SK-N-SH treated with all-trans-retinoic acid at 6 μM for 48 hours (cell line): Measurements from ENCODE around the gene ITGA5.

Experiments used
- ATAC-seq: fragments of 200-7000 bp; cut with Tn5 transposase; 3 replicates; pipeline ENCODE4 v1.9.1; 2020; ENCODE audit warnings: mild to moderate bottlenecking, moderate library complexity
- ARNTL ChIP-seq: fragments of 450-650 bp; formaldehyde crosslinking; IDR thresholded peaks from 2 replicates; pipeline ENCODE4 v1.5.0; 2020; ENCODE audit warnings: low read depth, mild to moderate bottlenecking, moderate library complexity, borderline replicate concordance
- BACH2 ChIP-seq: fragments of 250-450 bp; sonication (Bioruptor Pico); IDR thresholded peaks from 2 replicates; pipeline ENCODE4 v1.9.0; 2021; ENCODE audit warnings: mild to moderate bottlenecking, borderline replicate concordance
- CSDC2 ChIP-seq: fragments of 250-450 bp; sonication (Bioruptor Pico); IDR thresholded peaks from 2 replicates; pipeline ENCODE4 v1.5.0; 2020; ENCODE audit warnings: mild to moderate bottlenecking, moderate library complexity
- ESRRG ChIP-seq: fragments of 250-450 bp; sonication (Bioruptor Pico); IDR thresholded peaks from 2 replicates; pipeline ENCODE4 v1.6.1; 2021; ENCODE audit warnings: mild to moderate bottlenecking
- ISL1 ChIP-seq: fragments of 250-450 bp; sonication (Bioruptor Pico); IDR thresholded peaks from 2 replicates; pipeline ENCODE4 v2.1.2; 2022; ENCODE audit warnings: mild to moderate bottlenecking, moderate library complexity
- OSR1 ChIP-seq: fragments of 250-450 bp; sonication (Bioruptor Pico); IDR thresholded peaks from 2 replicates; pipeline ENCODE4 v1.8.0; 2022; ENCODE audit warnings: moderate library complexity, mild to moderate bottlenecking, inconsistent platforms
- PPARA ChIP-seq: fragments of 250-450 bp; sonication (Bioruptor Pico); IDR thresholded peaks from 2 replicates; pipeline ENCODE4 v1.5.0; 2020; ENCODE audit warnings: mild to moderate bottlenecking, borderline replicate concordance
- RARB ChIP-seq: fragments of 250-450 bp; sonication (Bioruptor Pico); IDR thresholded peaks from 2 replicates; pipeline ENCODE4 v1.8.0; 2021; ENCODE audit warnings: mild to moderate bottlenecking, moderate library complexity
- SNAI2 ChIP-seq: fragments of 250-450 bp; sonication (Bioruptor Pico); IDR thresholded peaks from 2 replicates; pipeline ENCODE4 v1.5.0; 2020; ENCODE audit warnings: mild to moderate bottlenecking, moderate library complexity
- TCF4 ChIP-seq: fragments of 250-450 bp; sonication (Bioruptor Pico); IDR thresholded peaks from 2 replicates; pipeline ENCODE4 v1.8.0; 2021; ENCODE audit warnings: mild to moderate bottlenecking, moderate library complexity, borderline replicate concordance
- TOX ChIP-seq: fragments of 250-450 bp; sonication (Bioruptor Pico); IDR thresholded peaks from 2 replicates; pipeline ENCODE4 v1.8.0; 2021; ENCODE audit warnings: mild to moderate bottlenecking, moderate library complexity, borderline replicate concordance
- ZC3H10 ChIP-seq: fragments of 250-450 bp; sonication (Bioruptor Pico); IDR thresholded peaks from 2 replicates; pipeline ENCODE4 v1.5.1; 2021; ENCODE audit warnings: mild to moderate bottlenecking, moderate library complexity
- ZFP3 ChIP-seq: fragments of 250-450 bp; sonication (Bioruptor Pico); IDR thresholded peaks from 2 replicates; pipeline ENCODE4 v1.5.0; 2020; ENCODE audit warnings: mild to moderate bottlenecking, moderate library complexity
- ZFP30 ChIP-seq: fragments of 450-650 bp; formaldehyde crosslinking; IDR thresholded peaks from 2 replicates; pipeline ENCODE4 v1.5.0; 2022; ENCODE audit warnings: mild to moderate bottlenecking, moderate library complexity
- ZNF565 ChIP-seq: fragments of 450-650 bp; formaldehyde crosslinking; conservative IDR thresholded peaks from 2 replicates; pipeline ENCODE4 v1.5.0; 2020; ENCODE audit warnings: low read depth, mild to moderate bottlenecking, moderate library complexity
- ZNF70 ChIP-seq: fragments of 450-650 bp; formaldehyde crosslinking; IDR thresholded peaks from 2 replicates; pipeline ENCODE4 v1.5.0; 2020; ENCODE audit warnings: mild to moderate bottlenecking, moderate library complexity
- ZNF8 ChIP-seq: fragments of 450-650 bp; formaldehyde crosslinking; IDR thresholded peaks from 2 replicates; pipeline ENCODE4 v1.5.0; 2020; ENCODE audit warnings: mild to moderate bottlenecking, moderate library complexity
- TF ChIP-seq, protein P1 (sequence below): fragments of 250-450 bp; sonication (Bioruptor Pico); IDR thresholded peaks from 2 replicates; pipeline ENCODE4 v1.5.1; 2021; ENCODE audit warnings: mild to moderate bottlenecking, moderate library complexity
- TF ChIP-seq, protein P2 (sequence below): fragments of 250-450 bp; sonication (Bioruptor Pico); IDR thresholded peaks from 2 replicates; pipeline ENCODE4 v1.8.0; 2021; ENCODE audit warnings: low read depth, mild to moderate bottlenecking, moderate library complexity, borderline replicate concordance
- TF ChIP-seq, protein P3 (sequence below): fragments of 250-450 bp; sonication (Bioruptor Pico); IDR thresholded peaks from 2 replicates; pipeline ENCODE4 v1.5.0; 2020; ENCODE audit warnings: mild to moderate bottlenecking, moderate library complexity
- TF ChIP-seq, protein P4 (sequence below): fragments of 250-450 bp; sonication (Bioruptor Pico); IDR thresholded peaks from 2 replicates; pipeline ENCODE4 v1.8.0; 2020; ENCODE audit warnings: mild to moderate bottlenecking, moderate library complexity, borderline replicate concordance

The ITGA5 gene

DNA sequence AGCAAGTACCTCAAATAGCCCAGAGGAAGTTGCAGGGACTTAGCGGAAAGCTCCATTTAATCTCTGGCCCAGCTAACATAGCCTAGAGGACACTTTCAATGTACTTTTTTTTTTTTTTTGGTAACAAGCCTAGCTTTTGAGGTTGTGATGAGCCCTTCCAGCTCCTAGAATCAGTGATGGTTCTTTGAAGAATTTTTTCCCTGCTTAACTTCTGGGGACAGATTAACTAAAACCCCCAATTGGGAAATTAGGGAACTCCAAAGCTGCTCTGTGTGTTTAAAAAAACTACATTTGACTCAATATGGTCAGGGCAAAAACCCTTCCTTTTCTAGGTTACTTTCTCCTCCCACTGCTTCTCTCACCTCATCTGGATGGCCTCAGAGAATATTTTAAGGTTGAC lies 23.9 kb upstream of the ITGA5 start:
- ATAC-seq: no peak
- TF ChIP-seq ZNF565 (CRISPR knock-in tag) (no peak), ZFP3 (CRISPR knock-in tag) (no peak), ZC3H10 (no peak), ESRRG (CRISPR knock-in tag) (no peak), BACH2 (no peak)

DNA sequence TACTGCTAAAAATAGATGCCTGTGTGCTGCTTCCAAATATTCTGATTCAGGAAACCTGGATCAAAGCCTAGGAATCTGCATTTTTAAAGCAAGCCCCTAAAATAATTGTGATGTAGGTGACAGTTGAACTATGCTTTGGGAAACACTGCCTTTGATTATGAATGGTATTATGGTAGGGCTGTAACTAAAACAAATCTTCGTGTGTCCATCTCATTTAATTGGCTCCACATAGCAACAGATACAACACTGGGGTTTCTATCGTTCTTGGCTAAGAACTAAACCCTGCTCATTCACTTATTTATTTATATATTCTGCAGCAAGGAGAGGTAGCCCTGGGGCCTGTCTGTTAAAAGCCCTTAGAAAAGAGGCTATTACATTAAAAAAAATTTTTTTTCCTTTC lies 23.0 kb upstream of the ITGA5 start:
- no peak for TF ChIP-seq BACH2
- no peak for TF ChIP-seq OSR1
- no peak for TF ChIP-seq TCF4
- no peak for TF ChIP-seq ESRRG (CRISPR knock-in tag)
- TF ChIP-seq ZNF70 (CRISPR knock-in tag): no peak
- TF ChIP-seq, protein P1, sequence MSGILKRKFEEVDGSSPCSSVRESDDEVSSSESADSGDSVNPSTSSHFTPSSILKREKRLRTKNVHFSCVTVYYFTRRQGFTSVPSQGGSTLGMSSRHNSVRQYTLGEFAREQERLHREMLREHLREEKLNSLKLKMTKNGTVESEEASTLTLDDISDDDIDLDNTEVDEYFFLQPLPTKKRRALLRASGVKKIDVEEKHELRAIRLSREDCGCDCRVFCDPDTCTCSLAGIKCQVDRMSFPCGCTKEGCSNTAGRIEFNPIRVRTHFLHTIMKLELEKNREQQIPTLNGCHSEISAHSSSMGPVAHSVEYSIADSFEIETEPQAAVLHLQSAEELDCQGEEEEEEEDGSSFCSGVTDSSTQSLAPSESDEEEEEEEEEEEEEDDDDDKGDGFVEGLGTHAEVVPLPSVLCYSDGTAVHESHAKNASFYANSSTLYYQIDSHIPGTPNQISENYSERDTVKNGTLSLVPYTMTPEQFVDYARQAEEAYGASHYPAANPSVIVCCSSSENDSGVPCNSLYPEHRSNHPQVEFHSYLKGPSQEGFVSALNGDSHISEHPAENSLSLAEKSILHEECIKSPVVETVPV (CRISPR knock-in tag): no peak
- no peak for TF ChIP-seq ISL1 (CRISPR knock-in tag)
- TF ChIP-seq, protein P2, sequence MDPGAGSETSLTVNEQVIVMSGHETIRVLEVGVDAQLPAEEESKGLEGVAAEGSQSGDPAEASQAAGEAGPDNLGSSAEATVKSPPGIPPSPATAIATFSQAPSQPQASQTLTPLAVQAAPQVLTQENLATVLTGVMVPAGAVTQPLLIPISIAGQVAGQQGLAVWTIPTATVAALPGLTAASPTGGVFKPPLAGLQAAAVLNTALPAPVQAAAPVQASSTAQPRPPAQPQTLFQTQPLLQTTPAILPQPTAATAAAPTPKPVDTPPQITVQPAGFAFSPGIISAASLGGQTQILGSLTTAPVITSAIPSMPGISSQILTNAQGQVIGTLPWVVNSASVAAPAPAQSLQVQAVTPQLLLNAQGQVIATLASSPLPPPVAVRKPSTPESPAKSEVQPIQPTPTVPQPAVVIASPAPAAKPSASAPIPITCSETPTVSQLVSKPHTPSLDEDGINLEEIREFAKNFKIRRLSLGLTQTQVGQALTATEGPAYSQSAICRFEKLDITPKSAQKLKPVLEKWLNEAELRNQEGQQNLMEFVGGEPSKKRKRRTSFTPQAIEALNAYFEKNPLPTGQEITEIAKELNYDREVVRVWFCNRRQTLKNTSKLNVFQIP: no peak
- TF ChIP-seq, protein P3, sequence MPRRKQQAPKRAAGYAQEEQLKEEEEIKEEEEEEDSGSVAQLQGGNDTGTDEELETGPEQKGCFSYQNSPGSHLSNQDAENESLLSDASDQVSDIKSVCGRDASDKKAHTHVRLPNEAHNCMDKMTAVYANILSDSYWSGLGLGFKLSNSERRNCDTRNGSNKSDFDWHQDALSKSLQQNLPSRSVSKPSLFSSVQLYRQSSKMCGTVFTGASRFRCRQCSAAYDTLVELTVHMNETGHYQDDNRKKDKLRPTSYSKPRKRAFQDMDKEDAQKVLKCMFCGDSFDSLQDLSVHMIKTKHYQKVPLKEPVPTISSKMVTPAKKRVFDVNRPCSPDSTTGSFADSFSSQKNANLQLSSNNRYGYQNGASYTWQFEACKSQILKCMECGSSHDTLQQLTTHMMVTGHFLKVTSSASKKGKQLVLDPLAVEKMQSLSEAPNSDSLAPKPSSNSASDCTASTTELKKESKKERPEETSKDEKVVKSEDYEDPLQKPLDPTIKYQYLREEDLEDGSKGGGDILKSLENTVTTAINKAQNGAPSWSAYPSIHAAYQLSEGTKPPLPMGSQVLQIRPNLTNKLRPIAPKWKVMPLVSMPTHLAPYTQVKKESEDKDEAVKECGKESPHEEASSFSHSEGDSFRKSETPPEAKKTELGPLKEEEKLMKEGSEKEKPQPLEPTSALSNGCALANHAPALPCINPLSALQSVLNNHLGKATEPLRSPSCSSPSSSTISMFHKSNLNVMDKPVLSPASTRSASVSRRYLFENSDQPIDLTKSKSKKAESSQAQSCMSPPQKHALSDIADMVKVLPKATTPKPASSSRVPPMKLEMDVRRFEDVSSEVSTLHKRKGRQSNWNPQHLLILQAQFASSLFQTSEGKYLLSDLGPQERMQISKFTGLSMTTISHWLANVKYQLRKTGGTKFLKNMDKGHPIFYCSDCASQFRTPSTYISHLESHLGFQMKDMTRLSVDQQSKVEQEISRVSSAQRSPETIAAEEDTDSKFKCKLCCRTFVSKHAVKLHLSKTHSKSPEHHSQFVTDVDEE: no peak
- TF ChIP-seq TOX (CRISPR knock-in tag): no peak
- TF ChIP-seq ARNTL (CRISPR knock-in tag): no peak
- ATAC-seq: no peak

DNA sequence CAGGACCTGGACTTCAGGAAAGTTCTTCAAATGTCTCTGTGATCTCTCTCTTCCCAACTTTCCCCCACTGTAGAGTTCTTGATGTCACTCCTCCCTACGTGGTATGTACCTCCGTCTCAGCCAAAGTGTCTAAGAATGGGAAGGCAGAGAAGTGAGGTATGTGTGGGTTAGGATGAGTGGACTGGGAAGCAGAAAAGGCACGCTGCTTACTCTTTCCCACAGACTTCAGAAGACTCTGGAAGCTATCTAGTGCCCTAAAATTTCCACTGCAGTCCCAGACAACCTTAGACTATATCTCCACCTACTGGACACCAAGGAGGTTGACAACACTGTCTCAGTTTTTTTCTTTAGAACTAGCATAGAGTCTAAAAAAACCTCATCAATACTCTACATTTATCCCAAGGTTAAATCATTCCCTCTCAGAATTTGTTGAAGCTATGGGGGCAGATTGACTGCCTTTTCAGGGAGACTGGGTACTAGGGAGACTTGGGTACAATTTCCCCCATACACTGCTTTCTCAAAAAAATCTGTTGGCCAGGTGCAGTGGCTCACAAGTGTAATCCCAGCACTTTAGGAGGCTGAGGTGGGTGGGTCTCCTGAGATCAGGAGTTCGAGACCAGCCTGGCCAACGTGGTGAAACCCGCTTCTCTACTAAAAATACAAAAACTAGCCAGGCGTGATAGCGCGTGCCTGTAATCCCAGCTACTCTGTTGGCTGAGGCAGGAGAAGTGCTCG lies 20.6 kb upstream of the ITGA5 start:
- TF ChIP-seq TCF4 (no peak), PPARA (no peak), ISL1 (CRISPR knock-in tag) (no peak), ZNF565 (CRISPR knock-in tag) (no peak), SNAI2 (CRISPR knock-in tag) (no peak), ESRRG (CRISPR knock-in tag) (no peak), ZFP30 (CRISPR knock-in tag) (no peak), CSDC2 (CRISPR knock-in tag) (no peak), ZNF8 (CRISPR knock-in tag) (no peak), ZC3H10 (no peak), RARB (CRISPR knock-in tag) (no peak), ZFP3 (CRISPR knock-in tag) (no peak), OSR1 (no peak), ZNF70 (CRISPR knock-in tag) (no peak)
- TF ChIP-seq, protein P2: no peak
- TF ChIP-seq, protein P1 (CRISPR knock-in tag): no peak
- TF ChIP-seq, protein P3: no peak
- TF ChIP-seq, protein P4, sequence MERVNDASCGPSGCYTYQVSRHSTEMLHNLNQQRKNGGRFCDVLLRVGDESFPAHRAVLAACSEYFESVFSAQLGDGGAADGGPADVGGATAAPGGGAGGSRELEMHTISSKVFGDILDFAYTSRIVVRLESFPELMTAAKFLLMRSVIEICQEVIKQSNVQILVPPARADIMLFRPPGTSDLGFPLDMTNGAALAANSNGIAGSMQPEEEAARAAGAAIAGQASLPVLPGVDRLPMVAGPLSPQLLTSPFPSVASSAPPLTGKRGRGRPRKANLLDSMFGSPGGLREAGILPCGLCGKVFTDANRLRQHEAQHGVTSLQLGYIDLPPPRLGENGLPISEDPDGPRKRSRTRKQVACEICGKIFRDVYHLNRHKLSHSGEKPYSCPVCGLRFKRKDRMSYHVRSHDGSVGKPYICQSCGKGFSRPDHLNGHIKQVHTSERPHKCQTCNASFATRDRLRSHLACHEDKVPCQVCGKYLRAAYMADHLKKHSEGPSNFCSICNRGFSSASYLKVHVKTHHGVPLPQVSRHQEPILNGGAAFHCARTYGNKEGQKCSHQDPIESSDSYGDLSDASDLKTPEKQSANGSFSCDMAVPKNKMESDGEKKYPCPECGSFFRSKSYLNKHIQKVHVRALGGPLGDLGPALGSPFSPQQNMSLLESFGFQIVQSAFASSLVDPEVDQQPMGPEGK: no peak
- peak; percentile 93 for ATAC-seq
